Mesendoderm (in vitro differentiated cells): ENCODE data around the gene ARHGAP44.
"Not testable (repeated sequence)": the region's sequence is repeated elsewhere in the genome, so short reads cannot be mapped to it uniquely, and the experiment has no call there.

ENCODE experiments used
- DNase-seq: peaks from one replicate; pipeline ENCODE4 v3.0.0; 2013
- H2AK5ac ChIP-seq: 2 replicates; pipeline ENCODE4 v1.6.1; 2013; ENCODE audit warnings: low read length, inconsistent platforms
- H2BK120ac ChIP-seq: 2 replicates; pipeline ENCODE4 v1.6.1; 2013; ENCODE audit warnings: low read depth, mild to moderate bottlenecking, low read length, moderate library complexity, mixed read lengths
- H2BK15ac ChIP-seq: replicated peaks from 2 replicates; pipeline ENCODE4 v1.6.1; 2013; ENCODE audit warnings: low read depth, mild to moderate bottlenecking, moderate library complexity
- H2BK5ac ChIP-seq: 2 replicates; pipeline ENCODE4 v1.6.1; 2013; ENCODE audit warnings: low read length, inconsistent platforms
- H3K18ac ChIP-seq: 2 replicates; pipeline ENCODE4 v1.6.1; 2013; ENCODE audit warnings: mild to moderate bottlenecking, low read length, mixed read lengths
- H3K23ac ChIP-seq: one replicate; pipeline ENCODE4 v1.6.1; 2013; ENCODE audit warnings: low read length
- H3K27ac ChIP-seq: 2 replicates; pipeline ENCODE4 v1.5.1; 2013; ENCODE audit warnings: low read depth, mild to moderate bottlenecking, inconsistent platforms, low read length, moderate library complexity
- H3K27me3 ChIP-seq: 2 replicates; pipeline ENCODE4 v1.6.1; 2013; ENCODE audit warnings: low read length, control low read depth, mild to moderate bottlenecking, inconsistent platforms; ENCODE audit not compliant: insufficient read depth, poor library complexity
- H3K36me3 ChIP-seq: 2 replicates; pipeline ENCODE4 v1.6.1; 2013; ENCODE audit warnings: low read length, inconsistent platforms; ENCODE audit not compliant: control insufficient read depth, insufficient read depth
- H3K4ac ChIP-seq: one replicate; pipeline ENCODE4 v1.6.1; 2013; ENCODE audit warnings: low read depth, mild to moderate bottlenecking, low read length, moderate library complexity
- H3K4me1 ChIP-seq: 2 replicates; pipeline ENCODE4 v1.6.1; 2013; ENCODE audit warnings: low read depth, low read length, inconsistent platforms; ENCODE audit not compliant: control insufficient read depth
- H3K4me2 ChIP-seq: 2 replicates; pipeline ENCODE4 v1.6.1; 2013; ENCODE audit warnings: low read length
- H3K4me3 ChIP-seq: 2 replicates; pipeline ENCODE4 v1.5.1; 2013; ENCODE audit warnings: mild to moderate bottlenecking, low read length
- H3K56ac ChIP-seq: one replicate; pipeline ENCODE4 v1.6.1; 2013; ENCODE audit warnings: low read length
- H3K79me1 ChIP-seq: 2 replicates; pipeline ENCODE4 v1.6.1; 2013; ENCODE audit warnings: low read length, inconsistent platforms
- H3K79me2 ChIP-seq: 2 replicates; pipeline ENCODE4 v1.6.1; 2013; ENCODE audit warnings: mild to moderate bottlenecking, low read length; ENCODE audit not compliant: control insufficient read depth, insufficient read depth
- H3K9ac ChIP-seq: 2 replicates; pipeline ENCODE4 v1.6.1; 2013; ENCODE audit warnings: low read length, inconsistent platforms
- H4K5ac ChIP-seq: one replicate; pipeline ENCODE4 v1.6.1; 2013; ENCODE audit warnings: low read length
- H4K8ac ChIP-seq: one replicate; pipeline ENCODE4 v1.6.1; 2013; ENCODE audit warnings: low read depth, mild to moderate bottlenecking, control low read depth, low read length, moderate library complexity
- WGBS: extraction: QIAGEN DNeasy Blood & Tissue Kit; methylation state at CpG from one replicate; pipeline ENCODE4 v1.1.7; 2013; ENCODE audit warnings: low lambda C conversion rate, missing lambda C conversion rate; ENCODE audit not compliant: insufficient coverage; ENCODE audit errors: extremely low coverage; 5-methylcytosine and 5-hydroxymethylcytosine counted together

Gene ARHGAP44

GRCh38 chr17:12879096-12879495 is 89.8 kb downstream of the ARHGAP44 start:
- not testable (repeated sequence) for H3K4me3 ChIP-seq

GRCh38 chr17:12883472-12883871 is 94.2 kb downstream of the ARHGAP44 start:
- no peak overlapping the region for H3K27ac ChIP-seq
- H3K4ac ChIP-seq: no peak overlapping the region
- no peaks in the 10 kb centered on the region for H3K4me1 ChIP-seq
- no peak overlapping the region for H4K8ac ChIP-seq
- no peak overlapping the region for H3K9ac ChIP-seq
- no peak overlapping the region for H3K56ac ChIP-seq
- H3K79me2 ChIP-seq: no peaks in the 10 kb centered on the region
- H3K23ac ChIP-seq: no peak overlapping the region
- no peak overlapping the region for H4K5ac ChIP-seq
- no peaks in the 10 kb centered on the region for H3K36me3 ChIP-seq
- no peak overlapping the region for H2BK5ac ChIP-seq
- no peak for DNase-seq
- no peak overlapping the region for H3K18ac ChIP-seq
- H2BK120ac ChIP-seq: no peak overlapping the region
- no peak overlapping the region for H2BK15ac ChIP-seq
- no peak overlapping the region for H3K4me3 ChIP-seq
- 100% methylated on average over 1 of the region's 2 CpGs for WGBS
- H3K79me1 ChIP-seq: no peaks in the 10 kb centered on the region
- no peak overlapping the region for H2AK5ac ChIP-seq
- no peaks in the 10 kb centered on the region for H3K27me3 ChIP-seq
- H3K4me2 ChIP-seq: no peak overlapping the region

More at GRCh38 chr17:12879096-12879495, 89.8 kb downstream of the ARHGAP44 start:
- H2BK15ac ChIP-seq, H3K36me3 ChIP-seq, H3K79me2 ChIP-seq, H3K4ac ChIP-seq, H3K4me1 ChIP-seq, H2BK120ac ChIP-seq, H4K8ac ChIP-seq, H3K23ac ChIP-seq, H3K79me1 ChIP-seq, H3K18ac ChIP-seq, H3K56ac ChIP-seq, H3K27me3 ChIP-seq, H3K4me2 ChIP-seq, DNase-seq, H2AK5ac ChIP-seq, H3K9ac ChIP-seq, H3K27ac ChIP-seq, H4K5ac ChIP-seq, H2BK5ac ChIP-seq: not testable (repeated sequence)
- WGBS: no CpG with 5 or more reads among the region's 5 CpGs

DNA sequence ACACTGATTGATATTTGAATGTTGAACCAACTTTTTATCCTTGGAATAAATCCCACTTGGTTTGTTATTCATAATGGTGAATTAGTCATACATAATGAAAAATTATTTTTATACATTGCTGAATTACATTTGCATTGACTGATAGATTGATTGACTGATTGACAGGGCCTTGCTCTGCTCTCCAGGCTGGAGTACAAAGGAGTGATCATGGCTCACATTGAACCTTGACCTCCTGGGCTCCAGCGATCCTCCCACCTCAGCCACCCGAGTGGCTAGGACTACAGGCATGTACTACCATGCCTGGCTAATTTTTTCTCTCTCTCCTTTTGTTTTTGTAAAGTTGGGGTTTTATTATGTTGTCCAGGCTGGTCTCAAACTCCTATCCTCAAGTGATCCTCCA is 97.8 kb downstream of the ARHGAP44 start:
- Histone ChIP-seq H3K9ac (no peak overlapping the region), H3K23ac (no peak overlapping the region), H2BK15ac (no peak overlapping the region), H2AK5ac (no peak overlapping the region), H3K27me3 (no peaks in the 10 kb centered on the region), H3K4ac (no peak overlapping the region), H4K8ac (no peak overlapping the region), H3K56ac (no peak overlapping the region), H2BK120ac (no peak overlapping the region), H3K36me3 (no peaks in the 10 kb centered on the region), H4K5ac (no peak overlapping the region), H2BK5ac (no peak overlapping the region), H3K79me1 (no peaks in the 10 kb centered on the region), H3K4me2 (no peak overlapping the region), H3K79me2 (no peaks in the 10 kb centered on the region), H3K27ac (no peak overlapping the region), H3K18ac (no peak overlapping the region), H3K4me1 (no peaks in the 10 kb centered on the region), H3K4me3 (no peak overlapping the region)
- DNase-seq: no peak
- no CpG with 5 or more reads among the region's 2 CpGs for WGBS

DNA sequence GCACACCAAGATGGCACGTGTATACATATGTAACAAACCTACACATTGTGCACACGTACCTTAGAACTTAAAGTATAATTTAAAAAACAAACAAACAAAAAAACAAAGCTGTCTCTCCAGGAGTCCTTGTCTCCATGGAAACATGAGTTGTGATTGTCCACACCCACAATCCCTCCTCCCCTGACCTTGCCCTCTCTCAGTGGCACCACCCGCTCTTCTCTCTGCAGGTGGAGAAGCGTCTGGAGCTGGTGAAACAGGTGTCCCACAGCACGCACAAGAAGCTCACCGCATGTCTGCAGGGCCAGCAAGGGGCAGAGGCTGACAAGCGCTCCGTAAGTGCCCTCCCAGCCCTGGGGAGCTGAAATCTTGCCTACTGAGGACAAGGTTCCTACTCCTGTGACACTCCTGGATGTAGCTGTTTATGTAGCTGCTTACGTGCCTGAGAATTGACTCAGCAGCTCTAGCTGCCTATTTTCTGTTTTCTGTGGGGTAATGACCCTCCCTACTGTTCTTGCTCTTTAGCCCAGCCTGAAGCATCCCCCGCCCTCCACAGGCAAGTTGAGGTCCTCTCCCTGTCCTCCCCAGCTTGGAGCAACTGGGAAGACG is 107.0 kb downstream of the ARHGAP44 start:
- no CpG with 5 or more reads among the region's 11 CpGs for WGBS
- H3K4me2 ChIP-seq: no peak overlapping the region
- H2BK15ac ChIP-seq: no peak overlapping the region
- no peak overlapping the region for H3K4ac ChIP-seq
- no peak overlapping the region for H3K27ac ChIP-seq
- no peak overlapping the region for H2BK120ac ChIP-seq
- H3K4me3 ChIP-seq: no peak overlapping the region
- H3K9ac ChIP-seq: no peak overlapping the region
- no peaks in the 10 kb centered on the region for H3K36me3 ChIP-seq
- H3K23ac ChIP-seq: no peak overlapping the region
- H3K4me1 ChIP-seq: no peaks in the 10 kb centered on the region
- peak; percentile 28 for DNase-seq
- no peak overlapping the region for H3K18ac ChIP-seq
- no peaks in the 10 kb centered on the region for H3K79me2 ChIP-seq
- no peak overlapping the region for H2BK5ac ChIP-seq
- no peaks in the 10 kb centered on the region for H3K79me1 ChIP-seq
- H4K5ac ChIP-seq: no peak overlapping the region
- H3K27me3 ChIP-seq: no peaks in the 10 kb centered on the region
- H3K56ac ChIP-seq: no peak overlapping the region
- H4K8ac ChIP-seq: no peak overlapping the region
- H2AK5ac ChIP-seq: no peak overlapping the region

DNA sequence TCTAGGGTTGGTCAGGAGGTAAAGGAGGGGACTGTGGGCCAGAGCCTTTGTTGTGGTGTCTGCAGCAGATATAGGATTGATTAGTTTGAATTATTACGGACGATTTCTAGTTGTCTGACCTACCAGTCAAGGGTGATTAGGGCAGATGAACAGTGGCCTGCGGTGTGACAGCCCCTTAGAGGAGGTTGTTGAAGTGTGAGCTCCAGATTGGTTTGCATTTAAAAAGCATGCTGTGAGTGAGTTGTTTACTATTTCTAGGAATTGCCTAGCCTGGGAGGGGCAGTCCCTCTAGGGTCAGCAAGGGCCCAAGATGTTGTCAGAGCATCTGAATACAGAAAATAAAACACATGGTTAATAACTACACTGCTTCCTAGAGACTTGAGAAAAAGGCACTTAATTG is 108.8 kb downstream of the ARHGAP44 start:
- no peak overlapping the region for H2BK120ac ChIP-seq
- no peak overlapping the region for H4K8ac ChIP-seq
- no peak overlapping the region for H3K4me2 ChIP-seq
- H3K18ac ChIP-seq: no peak overlapping the region
- H3K4me1 ChIP-seq: no peaks in the 10 kb centered on the region
- no peak for DNase-seq
- no peak overlapping the region for H3K56ac ChIP-seq
- no peaks in the 10 kb centered on the region for H3K36me3 ChIP-seq
- no peak overlapping the region for H3K23ac ChIP-seq
- H2BK15ac ChIP-seq: no peak overlapping the region
- H3K9ac ChIP-seq: no peak overlapping the region
- no peak overlapping the region for H2AK5ac ChIP-seq
- no peak overlapping the region for H3K4ac ChIP-seq
- no peak overlapping the region for H2BK5ac ChIP-seq
- no peak overlapping the region for H4K5ac ChIP-seq
- H3K27ac ChIP-seq: no peak overlapping the region
- H3K4me3 ChIP-seq: no peak overlapping the region
- H3K79me2 ChIP-seq: no peaks in the 10 kb centered on the region
- WGBS: no CpG with 5 or more reads among the region's 3 CpGs
- H3K79me1 ChIP-seq: no peaks in the 10 kb centered on the region
- H3K27me3 ChIP-seq: no peaks in the 10 kb centered on the region

- H3K4me2 ChIP-seq: no peak overlapping the region
- H3K79me2 ChIP-seq: no peaks in the 10 kb centered on the region
- H3K9ac ChIP-seq: no peak overlapping the region
- H2BK5ac ChIP-seq: no peak overlapping the region
- H2BK15ac ChIP-seq: no peak overlapping the region
- H3K27ac ChIP-seq: no peak overlapping the region
- no peak overlapping the region for H4K8ac ChIP-seq
- no peak overlapping the region for H2AK5ac ChIP-seq
- H3K4ac ChIP-seq: no peak overlapping the region
- DNase-seq: no peak
- H3K4me3 ChIP-seq: no peak overlapping the region
- H3K36me3 ChIP-seq: no peaks in the 10 kb centered on the region
- no peak overlapping the region for H2BK120ac ChIP-seq
- no peaks in the 10 kb centered on the region for H3K79me1 ChIP-seq
- no peak overlapping the region for H3K56ac ChIP-seq
- H4K5ac ChIP-seq: no peak overlapping the region
- no CpG with 5 or more reads among the region's 4 CpGs for WGBS
- no peak overlapping the region for H3K18ac ChIP-seq
- H3K23ac ChIP-seq: no peak overlapping the region
- no peaks in the 10 kb centered on the region for H3K27me3 ChIP-seq
- no peaks in the 10 kb centered on the region for H3K4me1 ChIP-seq
These were observed 110.3 kb downstream of the ARHGAP44 start for GRCh38 chr17:12899604-12900003.
